ENCODE data around the gene AP3M1. TPM values are rescaled to one million over a fixed set of nuclear protein-coding genes. Genes with fewer than 3 reads are reported as not detected.

Gene AP3M1
- polyA plus RNA-seq, 3 donors = 17.5 to 32.0 (median 23.2) TPM

GRCh38 chr10:74171625-74172024 is 21.0 kb upstream of the AP3M1 start:
- intact Hi-C loops (cut with micrococcal nuclease) = no loop called here
- no peak overlapping the region for H3K4me3 ChIP-seq (replicated peaks in 1 of 3; ENCODE audit: low read depth in 2 of 3, low read length in 3 of 3)
- Mint-ChIP-seq H3K27ac (no peak overlapping the region), H3K4me1 (peaks cover 31% of the 10 kb centered on the region), H3K4me3 (no peak overlapping the region), H3K27me3 (ENCODE audit: low read depth in 3 of 3) (peaks cover 0 to 2% (median 0%) of the 10 kb centered on the region in 3 donors), H3K9me3 (no peaks in the 10 kb centered on the region), H3K36me3 (no peaks in the 10 kb centered on the region)
- no peaks in the 10 kb centered on the region for H4K20me1 ChIP-seq (ENCODE audit: insufficient read depth, low read length)
- peaks cover 19% of the 10 kb centered on the region for H3K79me2 ChIP-seq (ENCODE audit: insufficient read depth, low read length)
- H3K9me3 ChIP-seq (replicated peaks in 1 of 2; ENCODE audit: control insufficient read depth in 1 of 2, insufficient read depth in 1 of 2, low read length in 2 of 2) = no peaks in the 10 kb centered on the region
- H3K4me1 ChIP-seq (ENCODE audit: control insufficient read depth in 1 of 2, insufficient read depth in 2 of 2, low read length in 2 of 2) = peaks cover 46 to 48% of the 10 kb centered on the region in 2 donors
- H3K36me3 ChIP-seq (replicated peaks in 1 of 2; ENCODE audit: control insufficient read depth in 1 of 2, insufficient read depth in 2 of 2, low read length in 2 of 2) = no peaks in the 10 kb centered on the region
- H3K27ac ChIP-seq (ENCODE audit: low read depth in 1 of 2, low read length in 2 of 2) = no peak overlapping the region
- H3K27me3 ChIP-seq (ENCODE audit: control insufficient read depth in 2 of 2, insufficient read depth in 2 of 2, low read length in 2 of 2) = no peaks in the 10 kb centered on the region
- H2AFZ ChIP-seq (ENCODE audit: insufficient read depth, low read depth, low read length, poor library complexity, severe bottlenecking) = no peak overlapping the region
- DNase-seq = no peak
- WGBS (ENCODE audit: insufficient coverage) = no CpG with 5 or more reads among the region's 2 CpGs
- H3K9ac ChIP-seq (ENCODE audit: insufficient read depth, low read length, poor library complexity, severe bottlenecking) = no peak overlapping the region
- H3K4me2 ChIP-seq (replicated peaks; ENCODE audit: extremely low read depth, low read length, poor library complexity, severe bottlenecking) = no peak overlapping the region
- TF ChIP-seq, protein P1, sequence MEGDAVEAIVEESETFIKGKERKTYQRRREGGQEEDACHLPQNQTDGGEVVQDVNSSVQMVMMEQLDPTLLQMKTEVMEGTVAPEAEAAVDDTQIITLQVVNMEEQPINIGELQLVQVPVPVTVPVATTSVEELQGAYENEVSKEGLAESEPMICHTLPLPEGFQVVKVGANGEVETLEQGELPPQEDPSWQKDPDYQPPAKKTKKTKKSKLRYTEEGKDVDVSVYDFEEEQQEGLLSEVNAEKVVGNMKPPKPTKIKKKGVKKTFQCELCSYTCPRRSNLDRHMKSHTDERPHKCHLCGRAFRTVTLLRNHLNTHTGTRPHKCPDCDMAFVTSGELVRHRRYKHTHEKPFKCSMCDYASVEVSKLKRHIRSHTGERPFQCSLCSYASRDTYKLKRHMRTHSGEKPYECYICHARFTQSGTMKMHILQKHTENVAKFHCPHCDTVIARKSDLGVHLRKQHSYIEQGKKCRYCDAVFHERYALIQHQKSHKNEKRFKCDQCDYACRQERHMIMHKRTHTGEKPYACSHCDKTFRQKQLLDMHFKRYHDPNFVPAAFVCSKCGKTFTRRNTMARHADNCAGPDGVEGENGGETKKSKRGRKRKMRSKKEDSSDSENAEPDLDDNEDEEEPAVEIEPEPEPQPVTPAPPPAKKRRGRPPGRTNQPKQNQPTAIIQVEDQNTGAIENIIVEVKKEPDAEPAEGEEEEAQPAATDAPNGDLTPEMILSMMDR (IDR thresholded peaks at IDR 0.05) = no peak

GRCh38 chr10:74167443-74167842 is 16.8 kb upstream of the AP3M1 start:
- peak overlapping the region; percentile 86 to 95 (median 90) for H3K27ac Mint-ChIP-seq
- Histone ChIP-seq H2AFZ (ENCODE audit: insufficient read depth, low read depth, low read length, poor library complexity, severe bottlenecking) (no peak overlapping the region), H3K9me3 (replicated peaks in 1 of 2; ENCODE audit: control insufficient read depth in 1 of 2, insufficient read depth in 1 of 2, low read length in 2 of 2) (no peaks in the 10 kb centered on the region), H3K79me2 (ENCODE audit: insufficient read depth, low read length) (peaks cover 22% of the 10 kb centered on the region), H3K27me3 (ENCODE audit: control insufficient read depth in 2 of 2, insufficient read depth in 2 of 2, low read length in 2 of 2) (no peaks in the 10 kb centered on the region), H4K20me1 (ENCODE audit: insufficient read depth, low read length) (no peaks in the 10 kb centered on the region), H3K9ac (ENCODE audit: insufficient read depth, low read length, poor library complexity, severe bottlenecking) (no peak overlapping the region), H3K36me3 (replicated peaks in 1 of 2; ENCODE audit: control insufficient read depth in 1 of 2, insufficient read depth in 2 of 2, low read length in 2 of 2) (no peaks in the 10 kb centered on the region), H3K27ac (ENCODE audit: low read depth in 1 of 2, low read length in 2 of 2) (peak overlapping the region; percentile 73 to 93), H3K4me1 (ENCODE audit: control insufficient read depth in 1 of 2, insufficient read depth in 2 of 2, low read length in 2 of 2) (peaks cover 67 to 68% of the 10 kb centered on the region in 2 donors), H3K4me3 (replicated peaks in 1 of 3; ENCODE audit: low read depth in 2 of 3, low read length in 3 of 3) (no peak overlapping the region), H3K4me2 (replicated peaks; ENCODE audit: extremely low read depth, low read length, poor library complexity, severe bottlenecking) (no peak overlapping the region)
- no peaks in the 10 kb centered on the region for H3K27me3 Mint-ChIP-seq (ENCODE audit: low read depth in 3 of 3)
- no peak overlapping the region for H3K4me3 Mint-ChIP-seq
- DNase-seq = peak in 2 of 3 donors; percentile 35 to 57
- no peaks in the 10 kb centered on the region for H3K36me3 Mint-ChIP-seq
- no CpG with 5 or more reads among the region's 1 CpG for WGBS (ENCODE audit: insufficient coverage)
- H3K9me3 Mint-ChIP-seq = no peaks in the 10 kb centered on the region
- intact Hi-C loops (cut with micrococcal nuclease) = no loop called here
- H3K4me1 Mint-ChIP-seq = peaks cover 56% of the 10 kb centered on the region
- TF ChIP-seq, protein P1 (IDR thresholded peaks at IDR 0.05) = no peak
